HG02981 (cell line): Measurements from ENCODE around the gene UBE2G2.

Experiments used
- ATAC-seq: cut with Tn5 transposase; IDR thresholded peaks from one replicate; pipeline ENCODE4 v1.9.1; 2021; ENCODE audit warnings: mild to moderate bottlenecking, moderate library complexity; ENCODE audit not compliant: unreplicated experiment

UBE2G2 gene

GRCh38 chr21:44791993-44792392 lies 9.6 kb downstream of the UBE2G2 start:
- ATAC-seq = no peak

- no peak for ATAC-seq
These were observed 10.4 kb downstream of the UBE2G2 start for GRCh38 chr21:44791246-44791645.

GRCh38 chr21:44790368-44790767 lies 11.3 kb downstream of the UBE2G2 start:
- no peak for ATAC-seq

- no peak for ATAC-seq
These were observed 11.7 kb downstream of the UBE2G2 start for GRCh38 chr21:44789880-44790279.

GRCh38 chr21:44785620-44786335 lies 15.8 kb downstream of the UBE2G2 start:
- no peak for ATAC-seq

- ATAC-seq = no peak
These were observed 16.8 kb downstream of the UBE2G2 start for GRCh38 chr21:44784810-44785209.

- ATAC-seq = no peak
These were observed 18.5 kb downstream of the UBE2G2 start for GRCh38 chr21:44783020-44783696.

- ATAC-seq = no peak
These were observed 20.7 kb downstream of the UBE2G2 start for GRCh38 chr21:44780767-44781459.

GRCh38 chr21:44780137-44780502 lies 21.5 kb downstream of the UBE2G2 start:
- no peak for ATAC-seq

- no peak for ATAC-seq
These were observed 22.0 kb downstream of the UBE2G2 start for GRCh38 chr21:44779417-44780136.

- ATAC-seq = no peak
These were observed 22.6 kb downstream of the UBE2G2 start for GRCh38 chr21:44778983-44779382.

- no peak for ATAC-seq
These were observed 23.1 kb downstream of the UBE2G2 start for GRCh38 chr21:44778499-44778911.

GRCh38 chr21:44778094-44778493 lies 23.5 kb downstream of the UBE2G2 start:
- no peak for ATAC-seq

GRCh38 chr21:44774972-44775371 lies 26.6 kb downstream of the UBE2G2 start:
- ATAC-seq = no peak

- ATAC-seq = no peak
These were observed 28.2 kb downstream of the UBE2G2 start for GRCh38 chr21:44773291-44773932.

- ATAC-seq = no peak
These were observed 29.6 kb downstream of the UBE2G2 start for GRCh38 chr21:44771896-44772525.

GRCh38 chr21:44767834-44768831 lies 33.5 kb downstream of the UBE2G2 start:
- no peak for ATAC-seq

- ATAC-seq = no peak
These were observed 34.7 kb downstream of the UBE2G2 start for GRCh38 chr21:44766818-44767354.
